ENCODE data around the gene SUN1. TPM values are rescaled to one million over a fixed set of nuclear protein-coding genes. Genes with fewer than 3 reads are reported as not detected.

Gene SUN1
- total and polyA plus RNA-seq, 2 donors (not counting 3 experiments of a cell fraction or from before 2014, with no cell fraction given), result 158 to 410 TPM

DNA sequence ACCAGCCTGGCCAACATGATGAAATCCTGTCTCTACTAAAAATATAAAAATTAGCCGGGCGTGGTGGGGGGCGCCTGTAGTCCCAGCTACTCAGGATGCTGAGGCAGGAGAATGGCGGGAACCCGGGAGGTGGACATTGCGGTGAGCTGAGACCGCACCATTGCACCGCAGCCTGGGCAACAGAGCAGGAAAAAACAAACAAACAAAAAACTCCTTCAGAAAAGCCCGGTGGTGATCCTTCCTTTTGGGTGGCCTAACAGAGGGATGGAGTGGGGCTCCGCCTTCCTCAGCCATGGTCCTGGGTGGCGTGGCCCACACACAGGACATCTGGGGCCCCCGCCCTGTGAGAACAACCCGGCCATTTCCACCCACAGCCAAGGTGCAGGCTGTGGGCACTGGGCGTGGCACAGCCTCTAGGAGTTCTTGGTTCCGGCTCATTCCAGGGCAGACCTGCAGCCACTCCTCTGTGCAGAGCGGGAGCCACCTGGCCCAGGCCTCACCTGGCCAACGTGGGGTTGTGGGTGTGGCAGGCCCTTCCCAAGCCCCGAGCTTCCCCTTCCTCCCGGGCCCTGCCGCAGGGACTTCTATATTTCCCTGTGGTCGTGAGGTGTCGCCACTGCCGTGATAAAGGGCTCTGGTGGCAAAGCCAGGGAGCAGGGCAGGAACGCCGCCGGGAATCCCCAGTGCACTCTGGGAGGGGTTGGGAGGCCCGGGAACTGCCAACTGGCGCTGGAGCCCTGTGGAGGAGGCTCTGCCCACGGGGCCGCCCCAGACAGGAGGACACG is 81.7 kb downstream of the SUN1 start:
- H3K27ac ChIP-seq (ENCODE audit: insufficient read depth, low read depth, low read length), result no peak overlapping the region
- H3K27me3 ChIP-seq (ENCODE audit: control insufficient read depth in 2 of 2, insufficient read depth in 2 of 2, low read length in 2 of 2), result peaks cover 3 to 6% of the 10 kb centered on the region in 2 experiments
- H3K36me3 ChIP-seq (ENCODE audit: control insufficient read depth in 2 of 2, extremely low read depth in 1 of 2, insufficient read depth in 2 of 2, low read length in 2 of 2), result no peaks in the 10 kb centered on the region
- no TSS peak for BruUV-seq (replicated peaks)
- no peaks in the 10 kb centered on the region for H3K79me2 ChIP-seq (ENCODE audit: control insufficient read depth, insufficient read depth, low read length)
- H4K20me1 ChIP-seq (replicated peaks; ENCODE audit: control insufficient read depth, extremely low read depth, insufficient read depth, low read length), result no peaks in the 10 kb centered on the region
- no peak overlapping the region for H3K4me2 ChIP-seq (ENCODE audit: insufficient read depth, low read length)
- ChIA-PET POLR2A (no interaction called here), CTCF (interaction anchor here (1.4 kb wide), 1 partner anchor 39 kb away, joined by 3 read pairs; no protein-coding TSS in a partner anchor)
- H3K4me1 ChIP-seq (ENCODE audit: control insufficient read depth, extremely low read depth, insufficient read depth, low read length), result no peaks in the 10 kb centered on the region
- intact Hi-C loops (cut with micrococcal nuclease), result no loop called here
- no peaks in the 10 kb centered on the region for H3K9me1 ChIP-seq (replicated peaks; ENCODE audit: control insufficient read depth, extremely low read depth, insufficient read depth, low read length)
- TF ChIP-seq EZH2 (IDR thresholded peaks at IDR 0.05; ENCODE audit: borderline replicate concordance, low read depth, low read length, severe bottlenecking) (no peak), MYC (IDR thresholded peaks at IDR 0.05; ENCODE audit: low read depth, low read length) (no peak), POLR2AphosphoS5 (IDR thresholded peaks at IDR 0.05; ENCODE audit: insufficient read depth, low read depth, low read length) (no peak), FOS (IDR thresholded peaks at IDR 0.05; ENCODE audit: borderline replicate concordance, insufficient read depth, low read length) (no peak), POLR2A (IDR thresholded peaks at IDR 0.05; ENCODE audit: low read depth, low read length) (no peak), GATA2 (IDR thresholded peaks at IDR 0.05; ENCODE audit: insufficient read depth, insufficient read length, low read depth, low read length) (no peak), JUN (IDR thresholded peaks at IDR 0.05; ENCODE audit: borderline replicate concordance, insufficient read depth, insufficient read length, low read depth) (no peak)
- TF ChIP-seq, protein P1, sequence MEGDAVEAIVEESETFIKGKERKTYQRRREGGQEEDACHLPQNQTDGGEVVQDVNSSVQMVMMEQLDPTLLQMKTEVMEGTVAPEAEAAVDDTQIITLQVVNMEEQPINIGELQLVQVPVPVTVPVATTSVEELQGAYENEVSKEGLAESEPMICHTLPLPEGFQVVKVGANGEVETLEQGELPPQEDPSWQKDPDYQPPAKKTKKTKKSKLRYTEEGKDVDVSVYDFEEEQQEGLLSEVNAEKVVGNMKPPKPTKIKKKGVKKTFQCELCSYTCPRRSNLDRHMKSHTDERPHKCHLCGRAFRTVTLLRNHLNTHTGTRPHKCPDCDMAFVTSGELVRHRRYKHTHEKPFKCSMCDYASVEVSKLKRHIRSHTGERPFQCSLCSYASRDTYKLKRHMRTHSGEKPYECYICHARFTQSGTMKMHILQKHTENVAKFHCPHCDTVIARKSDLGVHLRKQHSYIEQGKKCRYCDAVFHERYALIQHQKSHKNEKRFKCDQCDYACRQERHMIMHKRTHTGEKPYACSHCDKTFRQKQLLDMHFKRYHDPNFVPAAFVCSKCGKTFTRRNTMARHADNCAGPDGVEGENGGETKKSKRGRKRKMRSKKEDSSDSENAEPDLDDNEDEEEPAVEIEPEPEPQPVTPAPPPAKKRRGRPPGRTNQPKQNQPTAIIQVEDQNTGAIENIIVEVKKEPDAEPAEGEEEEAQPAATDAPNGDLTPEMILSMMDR (IDR thresholded peaks at IDR 0.05; ENCODE audit: extremely low read depth in 1 of 2, insufficient read depth in 1 of 2, low read depth in 1 of 2, low read length in 2 of 2), result no peak
- TF ChIP-seq, protein P2, sequence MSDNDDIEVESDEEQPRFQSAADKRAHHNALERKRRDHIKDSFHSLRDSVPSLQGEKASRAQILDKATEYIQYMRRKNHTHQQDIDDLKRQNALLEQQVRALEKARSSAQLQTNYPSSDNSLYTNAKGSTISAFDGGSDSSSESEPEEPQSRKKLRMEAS (IDR thresholded peaks at IDR 0.05; ENCODE audit: insufficient read depth, insufficient read length), result no peak
- H3K9me3 ChIP-seq (replicated peaks; ENCODE audit: control insufficient read depth, insufficient read depth, low read length), result no peaks in the 10 kb centered on the region
- H3K9ac ChIP-seq (replicated peaks; ENCODE audit: extremely low read depth, insufficient read depth, low read length), result no peak overlapping the region
- FAIRE-seq (no peak), DNase-seq (ENCODE audit: low read depth, low spot score) (no peak)
- dilution Hi-C loops (cut with MboI; ENCODE audit: extremely low pct_ligation_motif_present, low sequenced_read_pairs), result no loop called here
- H3K4me3 ChIP-seq (replicated peaks in 1 of 3; ENCODE audit: insufficient read depth in 1 of 3, low read depth in 1 of 3, low read length in 3 of 3), result no peak overlapping the region
- no peak overlapping the region for H2AFZ ChIP-seq (ENCODE audit: low read depth, low read length)

Data from endothelial cell of umbilical vein (primary cell).